Mucosa of descending colon (tissue), 3 donors: ENCODE results near the gene PSMB7. TPM values are rescaled to one million over a fixed set of nuclear protein-coding genes. Genes with fewer than 3 reads are reported as not detected.

Experiments used
- ATAC-seq: fragments of 200-7000 bp; cut with Tn5 transposase; one replicate; pipeline ENCODE4 v1.9.1; 2020; ENCODE audit warnings: mild to moderate bottlenecking, moderate library complexity
- DNase-seq, 3 donors: peaks; one replicate each; pipeline ENCODE4 v3.0.0-alpha.2; 2020
- H3K36me3 ChIP-seq: fragments of 200-600 bp; one replicate; pipeline ENCODE4 v1.8.0; 2021; ENCODE audit warnings: low read depth, mild to moderate bottlenecking
- H3K4me1 ChIP-seq: fragments of 200-600 bp; one replicate; pipeline ENCODE4 v1.8.0; 2021; ENCODE audit warnings: low read depth, mild to moderate bottlenecking
- H3K4me3 ChIP-seq: fragments of 200-600 bp; one replicate; pipeline ENCODE4 v1.8.0; 2021; ENCODE audit warnings: mild to moderate bottlenecking
- H3K9me3 ChIP-seq: fragments of 200-600 bp; one replicate; pipeline ENCODE4 v1.8.0; 2021; ENCODE audit warnings: mild to moderate bottlenecking
- CTCF ChIP-seq: fragments of 200-600 bp; IDR thresholded peaks from one replicate; pipeline ENCODE4 v1.8.0; 2022; ENCODE audit warnings: antibody characterized with exemption, mild to moderate bottlenecking
- intact Hi-C, 2 donors: fragments of 100-400 bp; cut with DNase I in 1 of 2; cut with micrococcal nuclease in 1 of 2; formaldehyde crosslinking; loops; one replicate each; pipeline versions ENCODE4 v1.11.0 to v1.11.1; 2022; cut with DNase I, micrococcal nuclease
- long read RNA-seq, 2 donors: library from polyadenylated mRNA; unstranded; transcript quantifications; one replicate each; pipeline ENCODE4 v2.0.0, GENCODE V29; 2019 to 2021
- total RNA-seq, 3 donors: library from RNA; stranded (reverse); fragmentation: NEBNext Ultra II Directional in 2 of 3; extraction: Animal tissue kit (Norgen Biotek cat#: 25700) in 2 of 3; gene quantifications; one replicate each; pipeline versions ENCODE4 v1.2.1 to v1.2.4, GENCODE V29; 2021 to 2023
- donor health status: DM: no; HTN: no; CAD: no; lungs with moderate emphysema.
- donor health status: DM: no; HTN: no; CAD: no.
- donor health status: DM: no; HTN: yes; CAD: no.

Gene PSMB7
- 100 to 1,000 TPM in 1 of 3 donors, 10 to 100 TPM in 2; 83.6 to 120 (median 92.3) TPM for total RNA-seq
- long read RNA-seq, donor 1, transcript PSMB7-201 (8 exons, 980 nt), result major isoform, 82 of 91 reads
- long read RNA-seq, donor 1, partial matches to known transcripts, result 6 of 91 reads
- long read RNA-seq, donor 1, other reads (novel, unspliced or antisense), result 3 of 91 reads
- long read RNA-seq, donor 2, transcript PSMB7-201 (8 exons, 980 nt), result major isoform, 144 of 153 reads
- long read RNA-seq, donor 2, partial matches to known transcripts, result 4 of 153 reads
- long read RNA-seq, donor 2, other reads (novel, unspliced or antisense), result 5 of 153 reads

DNA sequence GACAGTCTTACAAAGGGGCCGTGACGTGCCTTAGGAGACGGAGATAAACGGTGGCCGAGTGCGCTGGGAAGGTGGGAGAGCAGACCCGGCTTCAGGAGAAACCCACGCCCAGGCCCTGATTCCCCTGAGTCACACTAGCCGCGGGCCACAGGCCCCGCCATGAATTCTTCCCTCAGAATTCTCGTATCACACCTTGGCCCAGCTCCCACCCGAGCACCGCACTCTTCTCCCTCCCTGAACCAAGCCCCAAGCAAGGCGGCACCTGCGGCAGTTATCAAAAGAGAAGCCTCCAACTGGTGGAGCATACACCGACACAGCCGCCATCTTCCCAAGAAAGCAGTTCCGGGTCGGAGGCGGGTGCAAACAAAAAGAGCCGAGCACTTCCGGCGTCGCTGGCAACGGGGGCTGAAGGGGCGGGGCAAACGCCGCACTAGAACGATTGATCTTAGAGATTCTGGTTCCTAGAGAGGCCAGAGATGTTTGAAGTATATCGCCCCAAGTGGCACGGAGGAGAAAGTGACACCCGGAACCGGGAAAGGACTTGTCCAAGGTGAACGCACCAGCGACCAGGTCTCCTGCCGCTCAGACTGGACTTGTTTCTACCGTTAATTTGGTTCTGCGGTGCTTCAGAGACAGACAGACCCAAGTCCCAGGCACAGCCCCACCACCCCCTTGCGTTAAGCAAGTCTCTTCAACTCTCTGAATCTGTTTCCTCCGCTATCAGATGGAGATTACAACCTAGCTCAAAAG is at the start of gene PSMB7:
PSMB7 (minus strand) TSS at position 341 of the 750 bp plus-strand sequence; CDS start at position 324, 17 bp downstream.
- Histone ChIP-seq H3K4me3 (peak within 1 kb of the TSS; percentile 64), H3K36me3 (no peaks in the 10 kb centered on the region), H3K4me1 (peaks cover 4% of the 10 kb centered on the region), H3K9me3 (no peaks in the 10 kb centered on the region)
- TF ChIP-seq CTCF, result peak; percentile 71
- DNase-seq (peak; percentile 96 to 98 (median 97)), ATAC-seq (peak; percentile 99)
- intact Hi-C loops, result no loop called here

DNA sequence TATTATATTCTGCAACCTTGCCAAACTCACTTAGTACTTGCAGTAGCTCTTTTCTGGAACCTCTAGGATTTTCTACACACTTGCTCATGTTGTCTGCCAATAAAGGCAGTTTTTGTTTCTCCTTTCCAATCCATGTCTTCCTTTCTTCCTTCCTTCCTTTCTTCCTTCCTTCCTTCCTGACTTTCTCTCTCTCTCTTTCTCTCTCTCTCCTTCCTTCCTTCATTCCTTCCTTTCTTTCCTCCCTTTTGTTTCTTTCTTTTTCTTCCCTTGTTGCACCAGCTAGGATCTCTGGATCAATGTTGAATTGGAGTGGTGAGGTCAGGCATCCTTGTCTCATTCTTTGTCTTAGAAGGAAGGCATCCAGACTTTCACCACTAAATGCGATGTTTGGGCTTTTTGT is 47.5 kb upstream of the PSMB7 start:
- DNase-seq (no peak), ATAC-seq (no peak)
- Histone ChIP-seq H3K36me3 (no peaks in the 10 kb centered on the region), H3K4me1 (no peaks in the 10 kb centered on the region), H3K9me3 (no peaks in the 10 kb centered on the region), H3K4me3 (no peak overlapping the region)
- intact Hi-C loops, result no loop called here
- no peak for TF ChIP-seq CTCF

GRCh38 chr9:124458441-124458840 is 43.2 kb upstream of the PSMB7 start:
- Histone ChIP-seq H3K4me3 (no peak overlapping the region), H3K4me1 (no peaks in the 10 kb centered on the region), H3K9me3 (no peaks in the 10 kb centered on the region), H3K36me3 (no peaks in the 10 kb centered on the region)
- intact Hi-C loops, result no loop called here
- ATAC-seq, result no peak
- TF ChIP-seq CTCF, result no peak
- DNase-seq, result peak in 1 of 3 donors; percentile 16

GRCh38 chr9:124457887-124458431 is 42.7 kb upstream of the PSMB7 start:
- intact Hi-C loops, result no loop called here
- Histone ChIP-seq H3K4me1 (no peaks in the 10 kb centered on the region), H3K9me3 (no peaks in the 10 kb centered on the region), H3K36me3 (no peaks in the 10 kb centered on the region), H3K4me3 (no peak overlapping the region)
- TF ChIP-seq CTCF, result no peak
- ATAC-seq (no peak), DNase-seq (peak in 1 of 3 donors; percentile 23)

DNA sequence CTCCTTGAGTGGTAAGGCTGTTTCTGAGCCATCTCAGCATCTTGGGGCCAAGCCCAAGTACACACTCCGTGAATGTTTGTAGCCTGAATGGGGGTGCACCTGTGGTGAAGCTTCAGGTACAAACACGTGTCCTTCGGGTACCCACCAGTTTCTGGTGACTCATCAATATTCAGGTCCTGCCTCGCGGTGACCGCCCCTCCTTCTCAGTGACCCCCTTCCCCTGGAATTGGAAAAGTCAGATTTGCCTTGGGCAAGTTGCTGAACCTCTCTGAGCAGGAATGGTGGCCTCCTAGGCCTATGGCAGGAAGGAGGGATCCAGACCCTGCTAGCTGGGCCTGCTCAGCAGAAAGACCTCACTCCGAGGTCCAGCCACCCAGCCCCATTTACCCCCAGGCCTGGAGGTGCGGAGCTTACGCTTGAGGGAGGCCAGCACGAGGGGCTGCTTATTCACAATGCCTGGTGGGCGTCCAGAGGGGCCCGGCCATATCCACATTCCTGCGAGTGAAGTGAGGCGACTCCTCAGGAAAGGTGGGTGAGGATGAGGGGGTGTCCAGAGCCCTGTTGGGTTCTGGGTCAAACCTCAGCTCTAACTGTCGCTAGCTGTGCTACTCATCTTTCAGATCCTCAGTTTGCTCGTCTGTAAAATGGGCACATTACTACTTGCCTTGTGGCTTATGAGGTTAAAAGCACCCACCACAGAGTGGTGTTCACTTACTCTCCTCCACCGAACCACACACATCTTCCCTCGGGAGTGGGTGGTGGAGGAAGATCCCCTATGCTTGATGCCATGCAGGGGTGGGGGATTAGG is 42.0 kb upstream of the PSMB7 start:
- intact Hi-C loops, result no loop called here
- H3K4me3 ChIP-seq, result no peak overlapping the region
- DNase-seq (peak in 1 of 3 donors; percentile 23), ATAC-seq (no peak)
- H3K9me3 ChIP-seq, result no peaks in the 10 kb centered on the region
- no peaks in the 10 kb centered on the region for H3K4me1 ChIP-seq
- TF ChIP-seq CTCF, result no peak
- no peaks in the 10 kb centered on the region for H3K36me3 ChIP-seq
